NCI-H146 (cell line): ENCODE measurements around the gene NLGN3.

Experiments used
- DNase-seq: peaks from one replicate; lab custom pipeline; 2025; lab: John Stamatoyannopoulos, UW

The NLGN3 gene

GRCh38 chrX:71118032-71118984, 26.3 kb upstream of the NLGN3 start, which contains the start of gene MED12:
MED12 (plus strand) TSS chrX:71118596; CDS start chrX:71118755, 159 bp downstream.
- DNase-seq = peak; percentile 84

GRCh38 chrX:71118985-71119535, 25.6 kb upstream of the NLGN3 start:
- DNase-seq = peak; percentile 8

- no peak for DNase-seq
Measured at GRCh38 chrX:71128166-71128833, 16.3 kb upstream of the NLGN3 start.

GRCh38 chrX:71128915-71129765, 15.5 kb upstream of the NLGN3 start:
- DNase-seq = peak; percentile 27

GRCh38 chrX:71131510-71131909, 13.1 kb upstream of the NLGN3 start:
- DNase-seq = no peak

- DNase-seq = no peak
Measured at GRCh38 chrX:71140440-71140839, 4.2 kb upstream of the NLGN3 start.

- DNase-seq = no peak
Measured at GRCh38 chrX:71143508-71143907, 1.1 kb upstream of the NLGN3 start.

GRCh38 chrX:71147496-71148277, 3.0 kb downstream of the NLGN3 start:
- DNase-seq = no peak

GRCh38 chrX:71148278-71148663, 3.6 kb downstream of the NLGN3 start:
- no peak for DNase-seq

GRCh38 chrX:71151366-71151765, 6.7 kb downstream of the NLGN3 start:
- DNase-seq = no peak

- no peak for DNase-seq
Measured at GRCh38 chrX:71154196-71154595, 9.6 kb downstream of the NLGN3 start.

- no peak for DNase-seq
Measured at GRCh38 chrX:71154641-71155040, 10.0 kb downstream of the NLGN3 start.

GRCh38 chrX:71158603-71159002, 14.0 kb downstream of the NLGN3 start:
- no peak for DNase-seq

GRCh38 chrX:71159335-71159734, 14.7 kb downstream of the NLGN3 start:
- no peak for DNase-seq

- no peak for DNase-seq
Measured at GRCh38 chrX:71160475-71160874, 15.8 kb downstream of the NLGN3 start.

- peak; percentile 89 for DNase-seq
Measured at GRCh38 chrX:71162981-71163380, 18.3 kb downstream of the NLGN3 start.

GRCh38 chrX:71164071-71164470, 19.4 kb downstream of the NLGN3 start:
- no peak for DNase-seq

- DNase-seq = no peak
Measured at GRCh38 chrX:71166461-71166860, 21.8 kb downstream of the NLGN3 start.

- no peak for DNase-seq
Measured at GRCh38 chrX:71167031-71167781, 22.6 kb downstream of the NLGN3 start.

- no peak for DNase-seq
Measured at GRCh38 chrX:71168134-71168533, 23.5 kb downstream of the NLGN3 start.
